Activated effector memory CD4-positive, alpha-beta T cell treated with anti-CD3 and anti-CD28 coated beads, Interleukin-2, amount 50 U/mL, for 16 hours (primary cell): Measurements from ENCODE around the gene MIF4GD.

ENCODE experiments used
- DNase-seq: peaks from one replicate; pipeline ENCODE4 v3.0.0-alpha.2; 2020

The MIF4GD gene

DNA sequence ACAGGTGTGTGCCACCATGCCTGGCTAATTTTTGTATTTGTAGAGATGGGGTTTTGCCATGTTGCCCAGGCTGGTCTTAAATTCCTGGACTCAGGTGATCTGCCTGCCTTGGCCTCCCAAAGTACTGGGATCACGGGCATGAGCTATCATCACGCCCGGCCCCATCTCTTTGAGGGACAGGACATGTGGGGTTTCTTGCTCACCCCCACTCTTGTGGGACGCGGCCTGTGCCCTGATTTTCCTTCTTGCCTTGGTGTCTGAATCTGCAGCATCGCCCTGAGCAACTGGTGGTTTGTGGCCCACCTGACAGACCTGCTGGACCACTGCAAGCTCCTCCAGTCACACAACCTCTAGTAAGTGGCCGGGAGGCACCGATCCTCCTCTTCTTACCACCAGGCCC lies 40.0 kb downstream of the MIF4GD start:
- DNase-seq, result no peak

DNA sequence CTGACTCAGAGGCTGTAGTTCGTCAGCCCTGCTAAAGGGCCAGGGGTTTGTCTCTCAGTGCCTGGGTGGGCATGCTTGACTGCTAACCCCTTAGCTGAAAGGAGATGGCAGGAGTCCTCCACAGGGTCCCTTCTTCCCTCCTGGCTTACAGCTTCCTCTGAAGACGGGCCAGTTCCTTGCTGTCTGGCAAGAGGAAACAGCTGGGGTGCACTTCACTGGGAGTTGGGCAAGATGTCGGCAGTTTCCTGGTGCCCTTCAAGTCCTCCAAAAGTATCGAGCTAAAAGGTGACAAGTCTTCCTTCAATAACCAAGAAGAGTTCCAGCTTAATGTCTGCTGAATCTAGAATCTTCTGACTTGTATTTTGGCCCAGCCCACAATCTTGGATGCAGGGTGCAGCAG lies 42.2 kb downstream of the MIF4GD start:
- no peak for DNase-seq

DNA sequence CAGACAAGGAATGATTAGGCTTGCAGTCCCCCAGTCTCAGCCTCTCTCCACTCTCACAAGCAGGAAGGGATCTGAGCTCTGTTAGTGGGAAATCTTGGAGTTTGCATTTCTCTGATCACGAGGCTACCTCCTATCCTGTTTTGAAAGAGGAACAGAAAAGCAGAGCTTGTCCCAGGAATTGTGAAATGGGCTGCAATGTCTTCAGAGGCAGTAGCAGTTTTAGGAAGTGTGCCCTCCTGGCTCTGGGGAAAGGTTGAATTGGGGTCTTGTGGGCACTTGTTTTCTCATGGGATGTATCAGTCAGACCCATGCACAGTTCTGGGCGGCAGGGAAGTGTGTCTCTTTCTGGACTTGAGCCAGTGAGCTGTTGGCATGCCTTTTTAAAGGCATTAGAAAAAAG lies 42.7 kb downstream of the MIF4GD start:
- DNase-seq, result no peak

DNA sequence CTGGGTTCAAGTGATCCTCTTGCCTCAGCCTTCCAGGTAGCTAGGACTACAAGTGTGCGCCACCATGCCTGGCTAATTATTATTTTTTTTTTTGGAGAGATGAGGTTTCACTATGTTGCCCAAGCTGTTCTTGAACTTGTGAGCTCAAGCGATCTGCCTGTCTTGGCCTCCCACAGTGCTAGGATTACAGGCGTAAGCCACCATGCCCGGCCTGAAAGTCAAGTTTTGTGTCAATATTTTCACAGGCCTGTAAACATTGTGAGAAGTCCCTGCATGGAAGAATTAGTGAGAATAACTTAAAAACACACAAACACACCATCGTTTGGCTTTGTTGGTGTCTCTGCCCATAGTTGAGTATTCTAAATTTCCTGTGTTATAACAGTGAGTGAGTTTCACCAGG lies 43.3 kb downstream of the MIF4GD start:
- DNase-seq, result no peak

DNA sequence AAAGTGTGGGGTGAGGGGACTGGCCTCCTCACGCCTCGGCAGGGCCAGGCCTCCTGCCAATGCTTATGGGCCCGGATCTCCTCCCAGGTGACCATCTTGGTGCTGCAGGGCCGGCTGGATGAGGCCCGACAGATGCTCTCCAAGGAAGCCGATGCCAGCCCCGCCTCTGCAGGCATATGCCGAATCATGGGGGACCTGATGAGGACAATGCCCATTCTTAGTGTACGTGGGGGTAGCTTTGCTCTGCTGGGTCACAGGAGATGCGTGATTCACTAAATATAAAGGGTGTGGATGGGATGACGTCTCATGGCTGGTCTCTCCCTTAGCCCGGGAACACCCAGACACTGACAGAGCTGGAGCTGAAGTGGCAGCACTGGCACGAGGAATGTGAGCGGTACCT lies 46.0 kb downstream of the MIF4GD start:
- DNase-seq, result no peak

DNA sequence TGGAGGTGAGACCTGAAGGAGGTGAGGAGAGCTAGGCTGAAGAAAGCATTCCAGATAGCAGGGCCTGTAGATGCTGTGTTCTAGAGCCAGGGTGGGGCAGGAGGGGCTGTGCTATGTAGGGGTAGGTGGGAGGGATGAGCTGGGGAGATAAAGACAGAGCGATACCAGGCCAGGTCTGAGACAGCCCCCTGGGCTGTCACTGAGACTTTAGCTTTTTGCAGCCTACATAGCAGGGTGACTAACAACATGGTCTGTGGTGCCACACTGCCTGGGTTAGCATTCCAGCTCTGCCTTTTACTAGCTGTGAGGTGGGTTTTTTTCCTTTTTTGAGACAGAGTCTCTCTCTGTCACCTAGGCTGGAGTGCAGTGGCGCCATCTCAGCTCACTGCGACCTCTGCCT lies 51.2 kb downstream of the MIF4GD start:
- DNase-seq, result no peak

DNA sequence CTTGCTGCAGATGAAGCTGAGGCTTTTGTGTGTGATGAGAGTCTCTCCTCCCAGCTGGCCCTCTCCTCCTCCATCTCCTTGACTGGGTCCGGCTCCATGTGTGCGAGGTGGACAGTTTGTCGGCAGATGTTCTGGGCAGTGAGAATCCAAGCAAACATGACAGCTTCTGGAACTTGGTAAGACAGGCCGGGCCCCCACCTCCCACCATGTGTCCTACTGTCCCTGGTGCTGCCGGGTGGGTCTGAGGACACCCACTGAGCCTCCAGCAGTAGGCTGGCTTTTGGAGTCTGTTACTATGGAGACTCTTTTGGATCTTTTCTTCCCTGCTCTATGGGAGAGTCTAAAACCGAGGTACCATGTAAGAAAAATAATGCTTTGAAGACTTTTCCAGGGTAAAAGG lies 52.9 kb downstream of the MIF4GD start:
- DNase-seq, result no peak
